A673 (cell line): Measurements from ENCODE around the gene DCP1B.

Source experiments
- CTCF ChIP-seq: fragments of 300-800, 200-600 bp; sonication (generic); conservative IDR thresholded peaks from 2 replicates; pipeline ENCODE4 v1.5.1; 2017; ENCODE audit warnings: low read depth, mild to moderate bottlenecking, antibody characterized with exemption, low read length, moderate library complexity, mixed read lengths
- EZH2 ChIP-seq: fragments of 200-600 bp; sonication (generic); IDR thresholded peaks from 2 replicates; pipeline ENCODE4 v1.6.1; 2017; ENCODE audit warnings: borderline replicate concordance, low read depth, mild to moderate bottlenecking, mixed read lengths, antibody characterized with exemption, low read length; ENCODE audit not compliant: poor library complexity, severe bottlenecking

- TF ChIP-seq CTCF (no peak; the same call in 1 of the 2 replicates), EZH2 (peak; percentile 39)
Observed at GRCh38 chr12:2052826-2053678, 48.8 kb upstream of the DCP1B start, which contains the start of gene CACNA1C.
